GM12878 (cell line): ENCODE results near the gene PPP2R5C. TPM values are rescaled to one million over a fixed set of nuclear protein-coding genes. Genes with fewer than 3 reads are reported as not detected.

Experiments
- BACH1 ChIP-seq: fragments of 450-650 bp; IDR thresholded peaks from 2 replicates; pipeline ENCODE4 v1.6.1; 2017; ENCODE audit warnings: mild to moderate bottlenecking, borderline replicate concordance
- CBFB ChIP-seq: IDR thresholded peaks from 2 replicates; pipeline ENCODE4 v1.6.1; 2016; ENCODE audit warnings: antibody characterized with exemption, low read depth
- GABPA ChIP-seq: IDR thresholded peaks from 2 replicates; pipeline ENCODE4 v1.6.1; 2014; ENCODE audit warnings: antibody characterized with exemption, low read depth, mild to moderate bottlenecking, inconsistent platforms
- HCFC1 ChIP-seq: fragments of 150-350 bp; IDR thresholded peaks from 2 replicates; pipeline ENCODE4 v1.6.1; 2014; ENCODE audit warnings: low read length
- JUND ChIP-seq: IDR thresholded peaks from 2 replicates; pipeline ENCODE4 v1.6.1; 2012; ENCODE audit warnings: low read depth, mild to moderate bottlenecking, low read length, improper control_type of control experiment, moderate library complexity
- KDM1A ChIP-seq: fragments of 200-600 bp; sonication (generic); IDR thresholded peaks from 2 replicates; pipeline ENCODE4 v1.6.1; 2016; ENCODE audit warnings: borderline replicate concordance
- NR2C1 ChIP-seq: fragments of 450-650 bp; IDR thresholded peaks from 2 replicates; pipeline ENCODE4 v1.6.1; 2017; ENCODE audit warnings: antibody characterized with exemption, mild to moderate bottlenecking, moderate library complexity
- NR2C2 ChIP-seq: IDR thresholded peaks from 2 replicates; pipeline ENCODE4 v1.6.1; 2011; ENCODE audit warnings: borderline replicate concordance, low read depth; ENCODE audit not compliant: control insufficient read depth, insufficient read length
- NR2F1 ChIP-seq: fragments of 450-650 bp; conservative IDR thresholded peaks from 2 replicates; pipeline ENCODE4 v1.6.1; 2017; ENCODE audit warnings: mild to moderate bottlenecking
- NRF1 ChIP-seq: conservative IDR thresholded peaks from 2 replicates; pipeline ENCODE4 v1.6.1; 2011; ENCODE audit warnings: mild to moderate bottlenecking, low read depth, low read length, improper control_type of control experiment
- PAX8 ChIP-seq: fragments of 450-650 bp; IDR thresholded peaks from 2 replicates; pipeline ENCODE4 v1.6.1; 2017; ENCODE audit warnings: mild to moderate bottlenecking, moderate library complexity
- POLR2AphosphoS2 ChIP-seq: IDR thresholded peaks from 2 replicates; pipeline ENCODE4 v1.6.1; 2011; ENCODE audit warnings: low read depth, mild to moderate bottlenecking, low read length, improper control_type of control experiment, moderate library complexity
- RAD51 ChIP-seq: fragments of 450-650 bp; IDR thresholded peaks from 2 replicates; pipeline ENCODE4 v1.6.1; 2016; ENCODE audit warnings: moderate library complexity, mild to moderate bottlenecking, inconsistent platforms
- SIX5 ChIP-seq: IDR thresholded peaks from 2 replicates; pipeline ENCODE4 v1.6.1; 2011; ENCODE audit warnings: mild to moderate bottlenecking, low read depth, low read length, moderate library complexity; ENCODE audit not compliant: severe bottlenecking
- SP1 ChIP-seq: IDR thresholded peaks from one replicate; pipeline ENCODE4 v1.6.1; 2011; ENCODE audit warnings: low read depth, low read length
- SRF ChIP-seq, 2 experiments: IDR thresholded peaks; 2 replicates each; pipeline ENCODE4 v1.6.1; 2011; ENCODE audit warnings: low read depth in 2 of 2, low read length in 2 of 2, mild to moderate bottlenecking in 1 of 2, moderate library complexity in 1 of 2
- SUPT20H ChIP-seq: IDR thresholded peaks from 2 replicates; pipeline ENCODE4 v1.6.1; 2011; ENCODE audit warnings: low read depth, mild to moderate bottlenecking, low read length, moderate library complexity, borderline replicate concordance; ENCODE audit not compliant: control insufficient read depth
- ZNF274 ChIP-seq: IDR thresholded peaks from one replicate; pipeline ENCODE4 v1.8.0; 2011; ENCODE audit not compliant: insufficient read length, insufficient read depth
- ZNF622 ChIP-seq: fragments of 450-650 bp; IDR thresholded peaks from 2 replicates; pipeline ENCODE4 v1.6.1; 2017; ENCODE audit warnings: mild to moderate bottlenecking, inconsistent platforms
- polyA plus RNA-seq, 11 experiments: library from polyadenylated mRNA; depleted of rRNA in 4 of 11; unstranded in 6 of 11; stranded (reverse) in 5 of 11; fragments of >200 nt; fragmentation: Nextera tagmentation in 4 of 11; fragmentation: Illumina TruSeq in 1 of 11; extraction: Ambion mirVana in 4 of 11; extraction: Trizol in 1 of 11; gene quantifications; 1 replicate in 1 of 11; 2 replicates in 10 of 11; pipeline versions ENCODE4 v1.2.1 to v1.2.3, GENCODE V29; 2011 to 2016; ENCODE audit warnings: inconsistent platforms in 2 of 11, missing spikeins in 2 of 11, low read depth in 1 of 11
- total RNA-seq, 4 experiments: library from RNA; depleted of rRNA in 3 of 4; stranded (reverse); fragments of >200 nt in 3 of 4; fragmentation: Illumina TruSeq in 1 of 4; extraction: Trizol in 1 of 4; gene quantifications; 2 replicates each; pipeline versions ENCODE4 v1.2.1 to v1.2.3, GENCODE V29; 2013 to 2021
- TF ChIP-seq, protein P1 (sequence below): fragments of 450-650 bp; formaldehyde crosslinking; IDR thresholded peaks from 2 replicates; pipeline ENCODE4 v1.4.0; 2022; ENCODE audit warnings: mild to moderate bottlenecking, moderate library complexity
- TF ChIP-seq, protein P2 (sequence below): fragments of 150-350 bp; IDR thresholded peaks from 2 replicates; pipeline ENCODE4 v1.6.1; 2014; ENCODE audit warnings: mild to moderate bottlenecking, low read depth, low read length
- TF ChIP-seq, protein P3 (sequence below): fragments of 450-650 bp; IDR thresholded peaks from 2 replicates; pipeline ENCODE4 v1.6.1; 2017; ENCODE audit warnings: mild to moderate bottlenecking, moderate library complexity
- TF ChIP-seq, protein P4 (sequence below): IDR thresholded peaks from 2 replicates; pipeline ENCODE4 v1.6.1; 2012; ENCODE audit warnings: low read length, inconsistent platforms

Gene PPP2R5C
- total and polyA plus RNA-seq, 10 of the 15 experiments (the other 5 are each of a cell fraction or from before 2014, with no cell fraction given) = 106 to 199 (median 144) TPM

DNA sequence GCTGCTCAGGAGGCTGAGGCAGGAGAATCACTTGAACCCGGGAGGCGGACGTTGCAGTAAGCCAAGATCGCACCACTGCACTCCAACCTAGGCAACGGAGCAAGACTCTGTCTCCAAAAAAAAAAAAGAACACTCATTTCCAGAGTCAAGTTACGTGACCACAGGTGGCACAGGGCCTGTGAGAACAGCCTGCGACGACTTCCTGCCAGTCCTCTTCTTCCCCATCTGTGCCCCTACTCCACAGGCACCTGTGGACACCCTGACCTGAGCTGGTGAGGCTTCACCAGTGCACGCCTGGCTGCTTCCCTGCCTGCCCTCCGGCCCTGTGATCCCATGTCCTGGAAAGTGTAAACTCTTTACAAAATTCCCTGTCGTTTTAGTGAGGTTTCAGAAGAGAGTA is 77.7 kb downstream of the PPP2R5C start (continued):
- TF ChIP-seq KDM1A (no peak), SRF (IDR thresholded peaks at IDR 0.05; ENCODE audit: low read depth in 2 of 2, low read length in 2 of 2) (no peak), SP1 (peak; percentile 24), JUND (0 out of 2 replicates have a peak, but pooled peaks have one; percentile 20), CBFB (peak; percentile 46; the same call in 1 of the 2 replicates), NR2F1 (no peak), RAD51 (no peak), POLR2AphosphoS2 (no peak), SUPT20H (no peak), SIX5 (no peak), NR2C1 (no peak), ZNF622 (no peak), NRF1 (no peak), GABPA (no peak), NR2C2 (no peak), ZNF274 (no peak), HCFC1 (no peak), PAX8 (no peak), BACH1 (no peak)
- TF ChIP-seq, protein P1, sequence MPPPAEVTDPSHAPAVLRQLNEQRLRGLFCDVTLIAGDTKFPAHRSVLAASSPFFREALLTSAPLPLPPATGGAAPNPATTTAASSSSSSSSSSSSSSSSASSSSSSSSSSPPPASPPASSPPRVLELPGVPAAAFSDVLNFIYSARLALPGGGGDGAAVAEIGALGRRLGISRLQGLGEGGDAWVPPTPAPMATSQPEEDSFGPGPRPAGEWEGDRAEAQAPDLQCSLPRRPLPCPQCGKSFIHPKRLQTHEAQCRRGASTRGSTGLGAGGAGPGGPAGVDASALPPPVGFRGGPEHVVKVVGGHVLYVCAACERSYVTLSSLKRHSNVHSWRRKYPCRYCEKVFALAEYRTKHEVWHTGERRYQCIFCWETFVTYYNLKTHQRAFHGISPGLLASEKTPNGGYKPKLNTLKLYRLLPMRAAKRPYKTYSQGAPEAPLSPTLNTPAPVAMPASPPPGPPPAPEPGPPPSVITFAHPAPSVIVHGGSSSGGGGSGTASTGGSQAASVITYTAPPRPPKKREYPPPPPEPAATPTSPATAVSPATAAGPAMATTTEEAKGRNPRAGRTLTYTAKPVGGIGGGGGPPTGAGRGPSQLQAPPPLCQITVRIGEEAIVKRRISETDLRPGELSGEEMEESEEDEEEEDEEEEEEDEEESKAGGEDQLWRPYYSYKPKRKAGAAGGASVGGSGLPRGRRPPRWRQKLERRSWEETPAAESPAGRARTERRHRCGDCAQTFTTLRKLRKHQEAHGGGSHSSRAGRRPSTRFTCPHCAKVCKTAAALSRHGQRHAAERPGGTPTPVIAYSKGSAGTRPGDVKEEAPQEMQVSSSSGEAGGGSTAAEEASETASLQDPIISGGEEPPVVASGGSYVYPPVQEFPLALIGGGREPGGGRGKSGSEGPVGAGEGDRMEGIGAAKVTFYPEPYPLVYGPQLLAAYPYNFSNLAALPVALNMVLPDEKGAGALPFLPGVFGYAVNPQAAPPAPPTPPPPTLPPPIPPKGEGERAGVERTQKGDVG (CRISPR knock-in tag) = no peak
- TF ChIP-seq, protein P2, sequence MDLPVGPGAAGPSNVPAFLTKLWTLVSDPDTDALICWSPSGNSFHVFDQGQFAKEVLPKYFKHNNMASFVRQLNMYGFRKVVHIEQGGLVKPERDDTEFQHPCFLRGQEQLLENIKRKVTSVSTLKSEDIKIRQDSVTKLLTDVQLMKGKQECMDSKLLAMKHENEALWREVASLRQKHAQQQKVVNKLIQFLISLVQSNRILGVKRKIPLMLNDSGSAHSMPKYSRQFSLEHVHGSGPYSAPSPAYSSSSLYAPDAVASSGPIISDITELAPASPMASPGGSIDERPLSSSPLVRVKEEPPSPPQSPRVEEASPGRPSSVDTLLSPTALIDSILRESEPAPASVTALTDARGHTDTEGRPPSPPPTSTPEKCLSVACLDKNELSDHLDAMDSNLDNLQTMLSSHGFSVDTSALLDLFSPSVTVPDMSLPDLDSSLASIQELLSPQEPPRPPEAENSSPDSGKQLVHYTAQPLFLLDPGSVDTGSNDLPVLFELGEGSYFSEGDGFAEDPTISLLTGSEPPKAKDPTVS = no peak
- TF ChIP-seq, protein P3, sequence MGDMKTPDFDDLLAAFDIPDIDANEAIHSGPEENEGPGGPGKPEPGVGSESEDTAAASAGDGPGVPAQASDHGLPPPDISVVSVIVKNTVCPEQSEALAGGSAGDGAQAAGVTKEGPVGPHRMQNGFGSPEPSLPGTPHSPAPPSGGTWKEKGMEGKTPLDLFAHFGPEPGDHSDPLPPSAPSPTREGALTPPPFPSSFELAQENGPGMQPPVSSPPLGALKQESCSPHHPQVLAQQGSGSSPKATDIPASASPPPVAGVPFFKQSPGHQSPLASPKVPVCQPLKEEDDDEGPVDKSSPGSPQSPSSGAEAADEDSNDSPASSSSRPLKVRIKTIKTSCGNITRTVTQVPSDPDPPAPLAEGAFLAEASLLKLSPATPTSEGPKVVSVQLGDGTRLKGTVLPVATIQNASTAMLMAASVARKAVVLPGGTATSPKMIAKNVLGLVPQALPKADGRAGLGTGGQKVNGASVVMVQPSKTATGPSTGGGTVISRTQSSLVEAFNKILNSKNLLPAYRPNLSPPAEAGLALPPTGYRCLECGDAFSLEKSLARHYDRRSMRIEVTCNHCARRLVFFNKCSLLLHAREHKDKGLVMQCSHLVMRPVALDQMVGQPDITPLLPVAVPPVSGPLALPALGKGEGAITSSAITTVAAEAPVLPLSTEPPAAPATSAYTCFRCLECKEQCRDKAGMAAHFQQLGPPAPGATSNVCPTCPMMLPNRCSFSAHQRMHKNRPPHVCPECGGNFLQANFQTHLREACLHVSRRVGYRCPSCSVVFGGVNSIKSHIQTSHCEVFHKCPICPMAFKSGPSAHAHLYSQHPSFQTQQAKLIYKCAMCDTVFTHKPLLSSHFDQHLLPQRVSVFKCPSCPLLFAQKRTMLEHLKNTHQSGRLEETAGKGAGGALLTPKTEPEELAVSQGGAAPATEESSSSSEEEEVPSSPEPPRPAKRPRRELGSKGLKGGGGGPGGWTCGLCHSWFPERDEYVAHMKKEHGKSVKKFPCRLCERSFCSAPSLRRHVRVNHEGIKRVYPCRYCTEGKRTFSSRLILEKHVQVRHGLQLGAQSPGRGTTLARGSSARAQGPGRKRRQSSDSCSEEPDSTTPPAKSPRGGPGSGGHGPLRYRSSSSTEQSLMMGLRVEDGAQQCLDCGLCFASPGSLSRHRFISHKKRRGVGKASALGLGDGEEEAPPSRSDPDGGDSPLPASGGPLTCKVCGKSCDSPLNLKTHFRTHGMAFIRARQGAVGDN = no peak
- TF ChIP-seq, protein P4, sequence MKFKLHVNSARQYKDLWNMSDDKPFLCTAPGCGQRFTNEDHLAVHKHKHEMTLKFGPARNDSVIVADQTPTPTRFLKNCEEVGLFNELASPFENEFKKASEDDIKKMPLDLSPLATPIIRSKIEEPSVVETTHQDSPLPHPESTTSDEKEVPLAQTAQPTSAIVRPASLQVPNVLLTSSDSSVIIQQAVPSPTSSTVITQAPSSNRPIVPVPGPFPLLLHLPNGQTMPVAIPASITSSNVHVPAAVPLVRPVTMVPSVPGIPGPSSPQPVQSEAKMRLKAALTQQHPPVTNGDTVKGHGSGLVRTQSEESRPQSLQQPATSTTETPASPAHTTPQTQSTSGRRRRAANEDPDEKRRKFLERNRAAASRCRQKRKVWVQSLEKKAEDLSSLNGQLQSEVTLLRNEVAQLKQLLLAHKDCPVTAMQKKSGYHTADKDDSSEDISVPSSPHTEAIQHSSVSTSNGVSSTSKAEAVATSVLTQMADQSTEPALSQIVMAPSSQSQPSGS = peak; percentile 49; the same call in 1 of the 2 replicates
